Gastrocnemius medialis (tissue), 4 donors: ENCODE measurements around the gene SEC61A2. TPM values are rescaled to one million over a fixed set of nuclear protein-coding genes. Genes with fewer than 3 reads are reported as not detected.
A peak's percentile ranks its signal among the peaks of the same experiment; 100 is the strongest.

Experiments
- ATAC-seq, 2 donors: fragments of 150-250 bp; one replicate each; pipeline ENCODE4 v1.9.1; 2016
- DNase-seq, 2 donors: peaks; one replicate each; pipeline ENCODE4 v3.0.0-alpha.2; 2019
- H3K27ac ChIP-seq, 4 donors: fragments of 200-600 bp; sonication (generic); 1 replicate in 1 of 4; 2 replicates in 3 of 4; pipeline ENCODE4 v1.5.1; 2016 to 2018; ENCODE audit warnings: mild to moderate bottlenecking in 2 of 4, moderate library complexity in 1 of 4
- H3K27me3 ChIP-seq, 3 donors: fragments of 200-600 bp; sonication (generic) in 2 of 3; 1 replicate in 1 of 3; 2 replicates in 2 of 3; pipeline versions ENCODE4 v1.5.1 to v1.6.0; 2016 to 2019; ENCODE audit warnings: mild to moderate bottlenecking in 1 of 3, moderate library complexity in 1 of 3
- H3K36me3 ChIP-seq, 2 donors: fragments of 200-600 bp; sonication (generic) in 1 of 2; one replicate each; pipeline ENCODE4 v1.5.1; 2017 to 2018
- H3K4me1 ChIP-seq, 2 donors: fragments of 200-600 bp; sonication (generic) in 1 of 2; one replicate each; pipeline ENCODE4 v1.5.1; 2016 to 2017; ENCODE audit warnings: mild to moderate bottlenecking in 2 of 2
- H3K4me3 ChIP-seq, 4 donors: fragments of 200-600 bp; sonication (generic) in 3 of 4; 1 replicate in 1 of 4; 2 replicates in 3 of 4; pipeline ENCODE4 v1.5.1; 2016 to 2019; ENCODE audit warnings: mild to moderate bottlenecking in 2 of 4
- H3K9me3 ChIP-seq, 3 donors: fragments of 200-600 bp; sonication (generic) in 2 of 3; 1 replicate in 1 of 3; 2 replicates in 2 of 3; pipeline ENCODE4 v1.5.1; 2016 to 2019
- CTCF ChIP-seq, 5 experiments: fragments of 450-650 bp in 3 of 5; fragments of 200-600 bp in 2 of 5; sonication (generic) in 2 of 5; IDR thresholded peaks in 4 of 5; conservative IDR thresholded peaks in 1 of 5; 1 replicate in 4 of 5; 2 replicates in 1 of 5; pipeline ENCODE4 v1.5.1; 2016 to 2019; ENCODE audit warnings: antibody characterized with exemption in 5 of 5, mild to moderate bottlenecking in 3 of 5, moderate library complexity in 3 of 5
- POLR2A ChIP-seq, 2 donors: fragments of 450-650 bp; IDR thresholded peaks; one replicate each; pipeline ENCODE4 v1.6.1; 2017; ENCODE audit warnings: antibody characterized with exemption in 2 of 2, mild to moderate bottlenecking in 2 of 2, moderate library complexity in 2 of 2
- in situ Hi-C, 4 donors: fragments of 200-750 bp; cut with MboI; loops; one replicate each; pipeline versions ENCODE4 v1.15.0 to v1.8.0; 2017; ENCODE audit warnings: low sequenced_read_pairs in 4 of 4
- intact Hi-C: fragments of 100-400 bp; cut with DNase I; formaldehyde crosslinking; loops from one replicate; pipeline ENCODE4 v1.15.1; 2023; ENCODE audit warnings: low total_unique reads
- total RNA-seq, 4 donors: library from RNA; depleted of rRNA; stranded (reverse); fragments of >200 nt; gene quantifications; one replicate each; pipeline versions ENCODE4 v1.1.0 to v1.2.3, GENCODE V29; 2016

Gene SEC61A2
- total RNA-seq, 4 donors from 2014 or later: 6.0 to 9.4 (median 8.6) TPM

DNA sequence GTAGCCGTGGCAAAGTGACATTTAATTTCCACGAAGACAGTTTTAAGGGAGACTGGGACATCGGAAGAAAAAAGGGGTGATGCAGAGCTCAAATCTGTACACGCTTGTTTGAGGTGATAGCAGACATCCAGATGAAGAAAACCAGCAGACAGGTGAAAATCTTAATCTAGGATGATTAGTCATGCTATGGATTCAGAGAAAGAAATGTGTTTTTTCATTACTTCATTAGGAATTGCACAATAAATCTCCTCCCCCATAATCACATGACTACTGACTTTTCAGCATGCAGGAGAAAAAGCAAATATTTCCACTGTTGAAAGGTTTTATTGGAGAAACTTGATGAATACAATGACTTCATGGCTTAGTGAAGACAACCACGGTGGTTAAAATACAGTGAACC lies 63.7 kb downstream of the SEC61A2 start:
- H3K4me1 ChIP-seq: peaks cover 21 to 26% of the 10 kb centered on the region in 2 donors
- DNase-seq (no peak), ATAC-seq (no peak)
- no peaks in the 10 kb centered on the region for H3K9me3 ChIP-seq
- no peak for TF ChIP-seq POLR2A (IDR thresholded peaks at IDR 0.05)
- TF ChIP-seq CTCF (IDR thresholded peaks at IDR 0.05 in 4 of 5, conservative IDR thresholded peaks at IDR 0.05 in 1 of 5): no peak
- no peaks in the 10 kb centered on the region for H3K36me3 ChIP-seq
- no peaks in the 10 kb centered on the region for H3K27me3 ChIP-seq
- intact Hi-C loops: loop anchor here (10.0 kb wide), 1 partner anchor 438 kb away; no protein-coding TSS in a partner anchor
- in situ Hi-C loops: no loop called here
- no peak overlapping the region for H3K27ac ChIP-seq
- H3K4me3 ChIP-seq: no peak overlapping the region

DNA sequence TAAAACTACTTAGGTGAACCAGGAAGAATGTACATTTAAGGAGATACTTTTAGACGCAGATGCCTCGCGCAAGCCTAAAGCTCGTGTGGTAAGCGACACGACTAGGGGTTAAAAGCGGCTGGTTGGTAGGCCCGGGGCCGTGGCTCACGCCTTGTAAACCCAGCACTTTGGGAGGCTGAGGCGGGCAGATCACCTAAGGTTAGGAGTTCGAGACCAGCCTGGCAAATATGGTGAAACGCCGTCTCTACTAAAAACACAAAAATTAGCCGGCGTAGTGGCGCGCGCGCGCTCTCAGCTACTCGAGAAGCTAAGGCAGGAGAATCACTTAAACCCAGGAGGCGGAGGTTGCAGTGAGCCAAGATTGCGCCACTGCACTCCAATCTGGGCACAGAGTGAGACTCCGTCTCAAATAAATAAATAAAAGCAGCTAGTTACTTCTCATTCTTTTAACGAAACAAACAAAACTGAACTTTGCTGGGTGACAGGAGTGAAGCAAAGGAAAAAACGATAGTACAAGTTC lies 65.3 kb downstream of the SEC61A2 start:
- intact Hi-C loops: loop anchor here (1.0 to 10.0 kb wide), 3 partner anchors 68 to 440 kb away; partner anchors contain the start of gene SEC61A2
- Histone ChIP-seq H3K27ac (peak overlapping the region; percentile 84 to 98 (median 94)), H3K27me3 (no peaks in the 10 kb centered on the region), H3K4me1 (peaks cover 22 to 26% of the 10 kb centered on the region in 2 donors), H3K36me3 (peaks cover 0 to 10% of the 10 kb centered on the region in 2 donors), H3K9me3 (no peaks in the 10 kb centered on the region), H3K4me3 (peak overlapping the region; percentile 72 to 96 (median 90))
- no peak for TF ChIP-seq CTCF (IDR thresholded peaks at IDR 0.05 in 4 of 5, conservative IDR thresholded peaks at IDR 0.05 in 1 of 5)
- no peak for TF ChIP-seq POLR2A (IDR thresholded peaks at IDR 0.05)
- peak in 1 of 2 donors; percentile 46 for DNase-seq
- ATAC-seq: peak; percentile 25 to 47
- in situ Hi-C loops: no loop called here

DNA sequence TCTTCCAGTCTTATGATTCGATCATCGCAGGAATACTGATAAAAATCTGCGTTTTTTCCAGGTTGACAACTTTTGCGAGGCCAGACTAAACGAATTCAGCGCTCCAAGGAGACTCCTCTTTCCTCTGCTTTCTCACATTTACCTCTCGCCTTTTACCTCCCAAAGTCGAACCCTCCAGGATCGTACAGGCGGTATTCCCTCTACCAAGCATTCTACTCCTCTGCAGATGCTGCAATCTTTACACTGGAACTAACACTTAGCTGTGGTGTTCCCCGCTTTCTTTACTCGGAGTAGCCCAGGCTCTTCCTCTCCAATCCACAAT lies 65.8 kb downstream of the SEC61A2 start:
- no peaks in the 10 kb centered on the region for H3K9me3 ChIP-seq
- H3K4me1 ChIP-seq: peaks cover 22 to 26% of the 10 kb centered on the region in 2 donors
- peak; percentile 31 to 39 for ATAC-seq
- H3K27ac ChIP-seq: peak overlapping the region; percentile 84 to 98 (median 94)
- in situ Hi-C loops (no loop called here), intact Hi-C loops (loop anchor here (1.0 to 10.0 kb wide), 3 partner anchors 68 to 440 kb away; partner anchors contain the start of gene SEC61A2)
- H3K36me3 ChIP-seq: peaks cover 0 to 11% of the 10 kb centered on the region in 2 donors
- DNase-seq: no peak
- TF ChIP-seq CTCF (IDR thresholded peaks at IDR 0.05 in 4 of 5, conservative IDR thresholded peaks at IDR 0.05 in 1 of 5) (no peak), POLR2A (IDR thresholded peaks at IDR 0.05) (no peak)
- H3K4me3 ChIP-seq: peak overlapping the region; percentile 72 to 96 (median 90)
- no peaks in the 10 kb centered on the region for H3K27me3 ChIP-seq

- no peaks in the 10 kb centered on the region for H3K27me3 ChIP-seq
- intact Hi-C loops: loop anchor here (1.0 to 10.0 kb wide), 3 partner anchors 69 to 441 kb away; partner anchors contain the start of gene SEC61A2
These were observed 66.4 kb downstream of the SEC61A2 start, which contains the start of the genes CDC123 and NUDT5 for GRCh38 chr10:12195603-12196506. TSS of gene CDC123 (plus strand) at chr10:12196188. CDS start at chr10:12196246, 58 bp downstream. TSS of gene NUDT5 (minus strand) at chr10:12195891. CDS start at chr10:12186291, 9,600 bp downstream.

More at GRCh38 chr10:12195603-12196506, 66.4 kb downstream of the SEC61A2 start, which contains the start of the genes CDC123 and NUDT5:
- peak within 1 kb of the TSS; percentile 84 to 98 (median 94) for H3K27ac ChIP-seq
- H3K4me3 ChIP-seq: peak within 1 kb of the TSS; percentile 72 to 96 (median 90)
- no peaks in the 10 kb centered on the region for H3K9me3 ChIP-seq
- H3K4me1 ChIP-seq: peaks cover 22 to 26% of the 10 kb centered on the region in 2 donors
- peaks cover 0 to 17% of the 10 kb centered on the region in 2 donors for H3K36me3 ChIP-seq
- TF ChIP-seq CTCF (IDR thresholded peaks at IDR 0.05 in 4 of 5, conservative IDR thresholded peaks at IDR 0.05 in 1 of 5) (no peak), POLR2A (IDR thresholded peaks at IDR 0.05) (peak in 1 of 2 donors; percentile 42)
- in situ Hi-C loops: no loop called here
- peak; percentile 82 to 86 for DNase-seq
- ATAC-seq: peak; percentile 96
